ENCODE measurements around the gene SLC16A5.
"Not testable (repeated sequence)": the region's sequence is repeated elsewhere in the genome, so short reads cannot be mapped to it uniquely, and the experiment has no call there.

DNA sequence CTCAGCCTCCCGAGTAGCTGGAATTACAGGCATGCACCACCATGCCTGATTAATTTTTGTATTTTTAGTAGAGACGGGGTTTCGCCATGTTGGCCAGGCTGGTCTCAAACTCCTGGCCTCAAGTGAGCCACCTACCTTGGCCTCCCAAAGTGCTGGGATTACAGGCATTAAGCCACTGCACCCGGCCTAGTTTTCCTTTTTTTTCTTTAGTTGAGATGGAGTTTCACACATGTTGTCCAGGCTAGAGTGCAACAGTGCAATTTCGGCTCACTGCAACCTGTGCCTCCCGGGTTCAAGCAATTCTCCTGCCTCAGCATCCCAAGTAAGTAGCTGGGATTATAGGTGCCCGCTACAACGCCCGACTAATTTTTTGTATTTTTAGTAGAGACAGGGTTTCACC lies 50.0 kb downstream of the SLC16A5 start:
- TF ChIP-seq, protein P1, sequence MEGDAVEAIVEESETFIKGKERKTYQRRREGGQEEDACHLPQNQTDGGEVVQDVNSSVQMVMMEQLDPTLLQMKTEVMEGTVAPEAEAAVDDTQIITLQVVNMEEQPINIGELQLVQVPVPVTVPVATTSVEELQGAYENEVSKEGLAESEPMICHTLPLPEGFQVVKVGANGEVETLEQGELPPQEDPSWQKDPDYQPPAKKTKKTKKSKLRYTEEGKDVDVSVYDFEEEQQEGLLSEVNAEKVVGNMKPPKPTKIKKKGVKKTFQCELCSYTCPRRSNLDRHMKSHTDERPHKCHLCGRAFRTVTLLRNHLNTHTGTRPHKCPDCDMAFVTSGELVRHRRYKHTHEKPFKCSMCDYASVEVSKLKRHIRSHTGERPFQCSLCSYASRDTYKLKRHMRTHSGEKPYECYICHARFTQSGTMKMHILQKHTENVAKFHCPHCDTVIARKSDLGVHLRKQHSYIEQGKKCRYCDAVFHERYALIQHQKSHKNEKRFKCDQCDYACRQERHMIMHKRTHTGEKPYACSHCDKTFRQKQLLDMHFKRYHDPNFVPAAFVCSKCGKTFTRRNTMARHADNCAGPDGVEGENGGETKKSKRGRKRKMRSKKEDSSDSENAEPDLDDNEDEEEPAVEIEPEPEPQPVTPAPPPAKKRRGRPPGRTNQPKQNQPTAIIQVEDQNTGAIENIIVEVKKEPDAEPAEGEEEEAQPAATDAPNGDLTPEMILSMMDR (IDR thresholded peaks at IDR 0.05; ENCODE audit: insufficient read depth, low read depth, low read length) = not testable (repeated sequence)
- not testable (repeated sequence) for TF ChIP-seq EZH2 (IDR thresholded peaks at IDR 0.05; ENCODE audit: insufficient read depth, low read length)

Measured in astrocyte (in vitro differentiated cells and primary cell).